SK-N-MC (cell line): ENCODE measurements around the gene NKD2.
"Not testable (repeated sequence)": the region's sequence is repeated elsewhere in the genome, so short reads cannot be mapped to it uniquely, and the experiment has no call there.

Experiments used
- DNase-seq: peaks from one replicate; pipeline ENCODE4 v3.0.0-alpha.2; 2011; ENCODE audit warnings: low read depth, low spot score
- H3K27ac ChIP-seq: fragments of 200-600 bp; sonication (generic); 2 replicates; pipeline ENCODE4 v1.5.1; 2016; ENCODE audit warnings: mixed run types
- H3K36me3 ChIP-seq: fragments of 200-600 bp; sonication (generic); 2 replicates; pipeline ENCODE4 v1.6.1; 2017; ENCODE audit warnings: antibody characterized with exemption, low read length, mixed read lengths; ENCODE audit not compliant: insufficient read depth
- H3K4me3 ChIP-seq: fragments of 200-600 bp; sonication (generic); 2 replicates; pipeline ENCODE4 v1.5.1; 2016
- H3K9ac ChIP-seq: fragments of 200-600 bp; sonication (generic); 2 replicates; pipeline ENCODE4 v1.8.0; 2017; ENCODE audit warnings: mixed run types, mixed read lengths; ENCODE audit not compliant: insufficient read length
- H3K9me3 ChIP-seq: fragments of 200-600 bp; sonication (generic); 2 replicates; pipeline ENCODE4 v1.6.1; 2017; ENCODE audit warnings: low read depth, mild to moderate bottlenecking, antibody characterized with exemption, low read length, moderate library complexity, mixed read lengths
- EZH2 ChIP-seq: fragments of 200-600 bp; sonication (generic); IDR thresholded peaks from one replicate; pipeline ENCODE4 v1.6.1; 2017; ENCODE audit warnings: antibody characterized with exemption
- FOXP2 ChIP-seq: optimal IDR thresholded peaks from 2 replicates; pipeline ENCODE3; 2011; ENCODE audit warnings: mild to moderate bottlenecking, moderate library complexity; ENCODE audit not compliant: insufficient read depth; ENCODE audit errors: extremely low read length, control extremely low read depth
- POLR2AphosphoS5 ChIP-seq: IDR thresholded peaks from 2 replicates; pipeline ENCODE4 v1.6.1; 2012; ENCODE audit warnings: mild to moderate bottlenecking, low read depth, low read length, borderline replicate concordance

Gene NKD2

DNA sequence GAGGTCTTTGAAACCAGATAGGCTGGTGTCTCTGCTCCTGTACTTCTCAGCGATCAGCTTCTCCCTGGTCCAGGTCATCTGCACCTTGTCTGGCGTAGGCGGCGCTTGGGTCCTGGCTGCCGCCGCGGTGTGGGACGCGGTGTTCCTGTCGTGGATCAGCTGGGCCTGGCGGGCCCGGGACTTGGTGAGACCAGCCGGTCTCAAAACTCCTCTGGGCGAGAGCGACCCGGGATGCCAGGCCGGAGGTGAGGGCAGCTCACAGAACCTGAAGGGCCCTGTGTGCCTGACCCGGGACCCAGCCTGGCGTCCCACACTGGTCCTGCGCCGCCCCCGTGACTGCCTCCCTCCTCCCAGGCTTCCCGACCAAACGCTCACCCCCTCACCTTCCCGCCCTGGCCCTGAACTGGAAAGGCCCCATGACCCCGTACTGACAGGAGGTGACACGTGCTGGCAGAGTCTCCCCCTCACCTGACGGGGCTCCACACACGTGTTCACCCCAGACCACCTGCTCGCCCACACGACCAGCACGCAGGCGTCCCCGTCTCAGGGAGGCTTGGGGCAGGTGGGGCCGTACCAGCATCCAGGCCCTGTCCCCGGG, 49.0 kb downstream of the NKD2 start:
- H3K9ac ChIP-seq: no peak overlapping the region
- no peaks in the 10 kb centered on the region; the same call in 1 of the 2 replicates for H3K36me3 ChIP-seq
- no peak overlapping the region for H3K27ac ChIP-seq
- TF ChIP-seq EZH2: no peak
- TF ChIP-seq FOXP2: no peak
- H3K4me3 ChIP-seq: no peak overlapping the region
- H3K9me3 ChIP-seq: no peaks in the 10 kb centered on the region
- DNase-seq: no peak

DNA sequence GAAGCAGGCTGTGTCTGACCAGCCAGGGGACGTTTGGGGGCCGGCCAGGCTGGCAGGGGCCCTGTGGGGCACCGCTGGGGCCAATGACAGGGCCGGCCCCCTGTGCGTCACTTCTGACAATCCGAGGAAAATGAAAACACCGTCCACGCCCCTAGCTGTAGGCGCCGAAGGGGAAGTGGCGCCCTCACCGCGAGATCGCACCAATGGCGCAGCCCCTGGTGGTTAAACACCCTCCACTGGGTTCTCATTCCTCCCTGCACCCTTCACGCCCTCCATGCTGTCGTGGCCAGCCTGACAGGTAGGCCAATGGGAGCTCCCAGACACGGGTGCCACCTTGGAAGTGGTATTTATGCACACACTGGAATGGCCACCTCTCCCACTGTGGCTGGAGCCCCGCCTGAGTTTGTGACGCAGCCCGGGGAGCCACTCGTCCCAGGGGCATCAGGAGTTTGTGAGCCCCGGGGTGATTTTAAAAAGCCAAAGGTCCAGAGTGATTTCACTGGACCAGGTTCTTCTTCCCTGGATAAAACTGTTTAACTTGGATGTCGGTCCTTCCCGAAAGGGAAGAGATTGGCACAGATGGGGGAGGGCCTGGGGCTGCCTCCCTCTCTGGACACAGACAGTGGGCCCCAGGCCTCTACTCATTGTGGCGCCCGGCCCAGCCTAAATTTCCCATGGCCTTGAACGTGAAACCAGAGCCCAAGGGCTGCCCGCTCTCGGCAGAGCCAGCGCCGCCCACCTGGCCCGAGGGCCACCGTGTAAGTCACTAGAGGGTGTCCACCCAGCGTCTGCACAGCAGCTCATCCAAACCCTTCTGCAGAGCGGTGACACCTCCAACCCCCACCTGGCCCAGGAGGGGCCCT, 49.7 kb downstream of the NKD2 start:
- Histone ChIP-seq H3K27ac (no peak overlapping the region), H3K4me3 (no peak overlapping the region), H3K9me3 (no peaks in the 10 kb centered on the region), H3K36me3 (no peaks in the 10 kb centered on the region; the same call in 1 of the 2 replicates), H3K9ac (no peak overlapping the region)
- DNase-seq: no peak
- TF ChIP-seq FOXP2: no peak
- no peak for TF ChIP-seq POLR2AphosphoS5
- no peak for TF ChIP-seq EZH2

DNA sequence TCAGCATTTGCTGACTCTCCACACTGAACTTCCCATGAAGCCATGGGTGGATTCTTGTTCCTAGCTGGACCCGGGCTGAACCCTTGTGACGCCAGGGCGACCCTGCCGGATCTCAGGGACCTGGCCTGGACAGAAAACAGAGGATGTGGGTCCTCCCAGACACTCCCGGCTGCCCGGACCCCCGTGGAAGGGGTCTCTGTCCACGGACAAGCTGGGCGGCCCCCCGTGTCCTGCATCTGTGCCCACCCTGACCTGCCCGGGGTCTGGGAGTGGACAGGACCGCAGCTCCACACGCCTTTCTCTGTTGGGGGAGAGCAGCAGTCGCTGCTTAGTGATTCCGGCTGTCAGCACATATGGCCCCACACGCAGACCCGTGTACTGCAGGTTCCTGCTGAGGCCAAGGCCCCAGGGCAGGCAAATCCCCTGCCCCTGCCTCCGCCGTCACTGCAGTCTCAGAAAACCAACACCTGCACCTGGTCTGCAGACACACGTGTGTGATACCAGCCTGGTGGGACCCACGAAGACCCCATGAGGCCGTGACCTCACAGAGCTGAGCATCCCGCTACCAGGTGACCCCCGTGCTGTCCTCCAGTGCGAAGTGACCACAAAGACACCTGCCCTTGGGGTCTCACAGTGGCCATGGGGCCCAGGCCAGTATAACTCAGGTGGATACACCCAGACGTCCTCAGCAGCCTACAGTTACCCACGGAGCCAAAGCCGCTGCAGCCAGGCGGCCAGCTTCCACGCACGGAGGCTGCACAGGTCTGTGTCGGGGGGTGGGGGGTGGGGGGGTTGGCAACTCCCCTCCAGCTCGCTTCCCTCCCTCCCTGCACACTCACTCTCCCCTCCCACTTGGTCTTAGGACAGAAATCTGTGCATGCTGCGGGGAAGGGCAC, 50.6 kb downstream of the NKD2 start:
- H3K27ac ChIP-seq: no peak overlapping the region
- no peak for DNase-seq
- no peak overlapping the region for H3K4me3 ChIP-seq
- TF ChIP-seq EZH2 (no peak), POLR2AphosphoS5 (no peak), FOXP2 (no peak)
- H3K36me3 ChIP-seq: no peaks in the 10 kb centered on the region; the same call in 1 of the 2 replicates
- no peaks in the 10 kb centered on the region for H3K9me3 ChIP-seq
- H3K9ac ChIP-seq: no peak overlapping the region

DNA sequence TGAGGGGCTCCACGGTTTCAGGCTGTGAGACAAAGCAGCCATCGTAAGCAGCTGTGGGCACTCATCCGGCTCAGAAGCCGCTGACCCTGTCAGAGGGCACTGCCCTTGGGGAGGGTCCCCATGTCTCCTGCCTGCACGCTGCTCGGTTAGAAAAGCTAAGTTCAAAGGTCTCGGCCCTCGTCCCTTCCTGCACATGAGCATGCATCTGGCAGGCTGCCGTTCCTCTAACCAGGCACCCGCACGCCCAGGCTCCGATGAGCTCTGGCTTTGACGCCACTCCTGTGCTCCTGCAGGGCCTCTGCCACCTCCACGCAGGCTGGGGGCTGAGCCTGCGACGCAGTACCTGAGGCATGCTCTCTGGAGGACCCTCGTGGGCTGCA, 51.3 kb downstream of the NKD2 start:
- DNase-seq: no peak
- Histone ChIP-seq H3K9ac (no peak overlapping the region), H3K9me3 (no peaks in the 10 kb centered on the region), H3K27ac (no peak overlapping the region), H3K4me3 (no peak overlapping the region), H3K36me3 (no peaks in the 10 kb centered on the region; the same call in 1 of the 2 replicates)
- TF ChIP-seq POLR2AphosphoS5 (no peak), FOXP2 (no peak), EZH2 (no peak)

DNA sequence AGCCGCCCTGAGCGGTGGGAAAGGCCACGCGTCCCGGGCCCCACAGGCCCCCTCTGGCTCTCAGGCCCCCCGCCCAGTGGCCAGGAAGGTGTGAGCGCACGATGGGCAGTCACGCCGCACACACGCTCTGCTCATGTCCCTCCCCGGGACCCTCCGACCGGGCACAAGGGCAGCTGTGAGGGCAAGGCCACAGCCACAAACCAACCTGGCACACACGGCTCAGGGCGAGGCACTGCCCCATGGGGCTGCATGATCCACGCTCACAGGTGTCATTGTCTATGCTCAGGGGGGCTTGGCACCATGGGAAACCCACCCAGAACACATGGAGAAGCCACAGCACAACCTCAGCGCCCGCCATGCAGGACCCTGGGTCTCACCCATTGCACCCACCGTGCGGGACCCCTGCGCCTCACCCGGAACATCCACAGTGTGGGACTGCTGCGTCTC, 52.0 kb downstream of the NKD2 start:
- H3K9ac ChIP-seq: no peak overlapping the region
- H3K27ac ChIP-seq: no peak overlapping the region
- no peaks in the 10 kb centered on the region; the same call in 1 of the 2 replicates for H3K36me3 ChIP-seq
- TF ChIP-seq EZH2: no peak
- TF ChIP-seq POLR2AphosphoS5: no peak
- TF ChIP-seq FOXP2: no peak
- no peak for DNase-seq
- no peaks in the 10 kb centered on the region for H3K9me3 ChIP-seq
- no peak overlapping the region for H3K4me3 ChIP-seq

DNA sequence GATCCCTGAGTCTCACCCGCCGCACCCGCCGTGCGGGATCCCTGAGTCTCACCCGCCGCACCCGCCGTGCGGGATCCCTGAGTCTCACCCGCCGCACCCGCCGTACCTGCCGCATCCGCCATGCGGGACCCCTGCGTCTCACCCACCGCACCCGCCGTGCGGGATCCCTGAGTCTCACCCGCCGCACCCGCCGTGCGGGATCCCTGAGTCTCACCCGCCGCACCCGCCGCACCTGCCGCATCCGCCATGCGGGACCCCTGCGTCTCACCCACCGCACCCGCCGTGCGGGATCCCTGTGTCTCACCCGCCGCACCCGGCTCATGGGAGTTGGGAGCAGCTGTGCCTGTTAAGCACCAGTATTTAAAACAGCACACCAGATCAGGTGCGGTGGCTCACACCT, 52.7 kb downstream of the NKD2 start:
- H3K9me3 ChIP-seq, DNase-seq, H3K4me3 ChIP-seq, H3K27ac ChIP-seq, H3K36me3 ChIP-seq, H3K9ac ChIP-seq: not testable (repeated sequence)

DNA sequence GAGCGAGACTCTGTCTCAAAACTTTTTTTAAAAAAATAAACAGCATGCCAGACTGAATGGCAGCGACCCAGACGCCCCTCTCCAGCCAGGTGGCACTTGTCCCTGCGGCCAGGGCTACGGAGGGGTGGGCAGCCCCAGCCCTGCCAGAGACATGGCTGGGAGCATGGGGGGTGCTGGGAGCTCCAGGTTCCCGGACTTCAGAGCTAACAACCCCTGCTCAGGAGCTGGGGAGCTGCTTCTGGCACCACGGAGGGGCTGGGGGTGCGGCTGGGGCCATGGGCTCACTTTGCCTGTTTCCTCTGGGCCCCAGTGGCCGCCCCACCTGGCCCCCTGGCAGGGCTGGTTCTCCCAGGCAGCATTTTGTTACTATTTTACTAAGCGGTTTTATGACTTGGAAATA, 53.3 kb downstream of the NKD2 start:
- no peaks in the 10 kb centered on the region for H3K9me3 ChIP-seq
- no peak overlapping the region for H3K27ac ChIP-seq
- no peaks in the 10 kb centered on the region; the same call in 1 of the 2 replicates for H3K36me3 ChIP-seq
- no peak for TF ChIP-seq EZH2
- no peak for TF ChIP-seq POLR2AphosphoS5
- no peak for TF ChIP-seq FOXP2
- no peak for DNase-seq
- H3K9ac ChIP-seq: no peak overlapping the region
- no peak overlapping the region for H3K4me3 ChIP-seq

DNA sequence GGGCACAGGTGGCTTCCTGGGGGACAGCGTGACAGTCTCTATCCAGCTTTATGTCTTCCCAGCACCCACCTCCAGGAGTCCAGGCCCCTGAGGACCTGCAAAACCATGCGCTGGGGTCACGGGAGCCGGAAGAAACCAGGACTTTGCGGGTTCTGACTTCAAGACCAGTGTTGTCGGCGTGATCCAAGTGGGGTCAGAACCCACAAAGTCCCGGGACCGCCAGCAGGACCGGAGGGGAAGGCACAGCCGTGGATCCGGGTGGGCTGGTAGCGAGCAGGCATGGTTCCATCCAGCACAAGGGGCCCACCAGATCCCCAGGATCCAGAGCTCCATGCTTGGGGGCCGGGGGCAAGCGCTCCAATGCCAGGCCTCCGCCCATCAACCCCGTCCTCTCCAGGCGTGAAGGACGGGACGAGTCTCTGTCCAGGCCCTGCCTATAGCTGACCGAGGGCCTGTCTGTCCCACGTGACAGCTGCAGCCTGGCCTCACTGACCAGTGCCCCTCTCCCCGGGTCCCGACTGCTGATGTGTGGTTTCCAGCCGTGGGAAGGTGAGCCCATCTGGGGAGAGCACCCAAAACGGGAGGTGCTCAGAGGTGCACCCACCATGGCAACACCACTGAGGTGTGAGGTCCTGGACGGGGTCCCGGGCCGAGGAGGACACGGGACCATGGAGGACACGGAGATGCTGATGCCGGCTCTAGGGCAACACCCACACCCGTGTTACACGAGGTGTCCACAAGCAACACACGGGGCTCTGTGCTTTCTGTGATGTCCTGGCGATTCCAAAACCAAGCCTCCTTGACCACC, 54.4 kb downstream of the NKD2 start:
- H3K27ac ChIP-seq: no peak overlapping the region
- no peak for TF ChIP-seq EZH2
- TF ChIP-seq FOXP2: no peak
- no peak for TF ChIP-seq POLR2AphosphoS5
- H3K4me3 ChIP-seq: no peak overlapping the region
- no peak for DNase-seq
- H3K36me3 ChIP-seq: no peaks in the 10 kb centered on the region; the same call in 1 of the 2 replicates
- no peaks in the 10 kb centered on the region for H3K9me3 ChIP-seq
- H3K9ac ChIP-seq: no peak overlapping the region
